DMS79 (cell line): ENCODE measurements around the gene DHX32.

Source experiments
- DNase-seq: peaks from one replicate; lab custom pipeline; 2025; lab: John Stamatoyannopoulos, UW

Gene DHX32

DNA sequence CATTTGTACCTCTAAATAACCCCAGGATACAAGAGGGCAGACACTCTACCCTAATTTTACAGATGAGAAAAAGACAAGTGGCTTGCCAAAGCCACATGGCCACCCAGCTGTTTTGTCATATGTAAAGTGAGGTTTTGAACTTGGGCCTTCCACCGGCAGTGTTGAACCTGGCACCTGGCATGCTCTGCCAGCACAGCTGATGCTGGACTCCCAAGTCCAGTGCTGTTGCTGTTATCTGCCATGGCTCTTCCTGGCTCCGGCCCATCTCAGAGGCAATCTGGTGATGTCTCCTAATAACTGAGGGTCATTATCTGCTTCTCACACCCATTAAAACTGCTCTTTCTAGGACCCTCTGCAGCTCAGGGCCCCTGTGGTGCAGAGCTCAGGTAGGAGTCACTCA lies 32.7 kb downstream of the DHX32 start:
- no peak for DNase-seq

DNA sequence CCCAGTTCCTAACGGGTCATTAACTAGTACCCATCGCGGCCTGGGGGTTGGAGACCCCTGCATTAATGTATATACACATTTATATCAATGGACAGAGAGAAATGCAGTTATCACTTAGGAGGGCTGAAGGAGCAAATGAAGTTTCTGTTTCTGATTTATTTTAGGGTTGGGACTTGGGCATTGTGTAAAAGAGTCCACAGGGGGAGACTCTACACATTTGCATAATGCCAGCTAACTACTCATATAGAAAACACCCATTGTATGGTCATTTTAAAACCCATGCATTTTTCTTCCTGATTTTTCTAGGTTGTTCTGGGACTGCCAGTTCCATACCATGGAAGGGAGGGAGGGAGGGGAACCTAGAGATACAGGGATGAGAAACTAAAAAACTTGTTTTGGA lies 34.2 kb downstream of the DHX32 start:
- no peak for DNase-seq

DNA sequence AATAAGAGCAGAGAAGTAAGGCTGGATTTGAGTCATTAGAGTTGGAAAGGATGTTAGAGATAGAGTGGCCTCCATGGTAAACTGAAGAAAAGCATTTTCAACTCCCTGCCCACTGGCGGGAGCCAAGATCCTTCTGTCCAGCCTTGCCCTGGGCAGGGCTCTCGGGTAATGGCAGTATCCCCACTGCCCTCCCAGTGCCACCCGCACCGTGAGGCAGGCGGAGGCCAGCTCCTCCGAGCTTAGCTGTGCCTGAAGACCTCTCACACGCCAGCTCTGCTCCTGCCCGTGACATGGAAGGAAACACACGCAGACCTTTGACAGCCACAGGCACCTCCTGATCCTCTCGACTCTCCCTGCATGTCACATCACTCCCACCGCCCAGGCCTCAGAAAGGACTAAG lies 35.5 kb downstream of the DHX32 start:
- DNase-seq, result no peak

DNA sequence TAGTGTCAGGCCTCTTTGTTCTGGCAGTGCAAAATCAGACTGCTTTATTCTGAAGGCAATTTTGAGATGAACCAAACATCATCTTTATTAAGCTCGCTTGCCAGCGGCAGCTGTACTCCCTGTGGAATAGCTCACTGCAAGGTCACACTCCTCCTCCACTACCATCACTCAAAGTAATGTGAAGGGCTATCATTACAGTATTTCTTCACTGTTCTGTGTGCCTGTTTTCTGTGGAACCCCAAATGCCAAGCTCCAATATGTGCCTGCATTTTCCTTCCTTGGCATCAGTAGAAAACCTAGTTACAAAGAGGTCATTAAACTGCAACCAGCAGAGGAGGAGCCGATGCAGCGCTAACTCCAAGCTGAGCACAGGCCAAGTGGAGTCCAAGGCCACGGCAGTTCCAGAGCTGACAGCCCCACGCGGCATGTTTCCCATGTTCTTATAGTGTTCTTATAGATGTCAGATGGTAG lies 36.3 kb downstream of the DHX32 start:
- no peak for DNase-seq

DNA sequence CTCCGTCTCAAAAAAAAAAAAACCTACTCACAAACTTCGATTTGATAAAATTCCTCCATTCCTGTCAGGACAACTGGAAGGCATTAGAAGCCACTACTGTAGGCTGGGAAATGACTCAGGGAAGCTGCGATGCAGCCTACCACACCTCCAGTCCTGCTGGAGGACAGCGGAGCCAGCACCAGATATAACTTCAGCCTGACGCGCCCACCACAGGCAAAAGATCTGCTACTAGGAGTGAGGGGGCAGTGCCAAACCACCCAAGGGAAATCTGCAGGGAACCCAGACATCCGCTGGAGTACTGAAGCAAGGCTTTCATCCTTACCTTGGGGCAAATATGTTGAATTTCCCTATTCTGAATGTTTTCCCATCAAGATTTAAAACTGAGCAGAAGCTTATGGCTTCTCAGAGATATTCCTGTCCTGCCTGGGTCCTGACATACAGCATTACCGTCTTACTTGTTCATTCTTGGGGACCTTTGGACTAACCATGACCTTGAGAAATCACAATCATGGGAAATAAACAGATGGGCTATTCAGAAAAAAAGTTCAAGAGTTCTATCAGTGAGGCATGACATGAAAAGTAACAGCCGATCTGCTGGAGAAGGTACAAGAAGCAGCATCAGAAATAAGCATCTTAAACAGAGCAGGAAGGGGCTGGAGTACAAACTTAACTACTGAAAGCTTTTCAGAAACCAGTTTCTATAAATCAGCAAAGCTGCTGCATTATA lies 37.3 kb downstream of the DHX32 start:
- DNase-seq, result no peak

DNA sequence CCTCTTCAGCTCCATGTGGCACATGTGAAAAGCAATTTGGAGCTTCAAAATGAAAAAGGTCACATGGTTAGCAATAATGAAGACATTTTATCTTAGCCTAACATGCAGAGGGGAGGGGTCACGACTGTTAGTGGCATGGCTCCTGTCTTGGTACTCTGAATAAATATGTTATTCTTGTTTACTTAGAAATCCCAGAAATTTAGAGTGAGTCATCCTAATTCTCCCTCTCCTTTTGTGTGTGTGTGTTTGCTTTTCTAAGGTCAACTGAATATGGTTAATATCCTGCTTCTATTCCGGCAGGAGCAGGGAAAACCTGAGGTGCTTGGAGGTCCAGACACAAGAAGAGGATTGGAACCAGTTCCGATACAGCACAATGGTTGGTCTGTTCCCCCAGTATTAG lies 40.1 kb downstream of the DHX32 start:
- DNase-seq, result no peak

DNA sequence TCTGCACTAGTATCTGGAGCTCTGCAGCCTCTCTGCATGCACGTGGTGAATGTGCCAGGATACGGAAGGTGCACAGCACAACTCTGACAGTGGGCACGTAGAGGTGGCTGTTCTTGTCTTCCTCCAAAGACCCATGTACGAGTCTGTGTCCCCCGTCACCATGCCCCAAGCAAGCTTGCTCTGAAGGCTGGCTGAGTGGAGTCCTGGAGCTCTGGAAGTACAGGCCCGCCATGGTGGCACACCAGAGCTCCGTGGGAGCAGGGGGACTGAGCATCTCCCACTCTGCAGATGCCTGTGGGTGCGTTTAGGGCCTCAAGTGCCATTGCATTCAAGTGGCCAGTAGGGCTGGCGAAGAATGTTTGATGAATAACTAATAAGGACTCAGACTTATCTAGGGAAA lies 40.7 kb downstream of the DHX32 start:
- DNase-seq, result no peak

DNA sequence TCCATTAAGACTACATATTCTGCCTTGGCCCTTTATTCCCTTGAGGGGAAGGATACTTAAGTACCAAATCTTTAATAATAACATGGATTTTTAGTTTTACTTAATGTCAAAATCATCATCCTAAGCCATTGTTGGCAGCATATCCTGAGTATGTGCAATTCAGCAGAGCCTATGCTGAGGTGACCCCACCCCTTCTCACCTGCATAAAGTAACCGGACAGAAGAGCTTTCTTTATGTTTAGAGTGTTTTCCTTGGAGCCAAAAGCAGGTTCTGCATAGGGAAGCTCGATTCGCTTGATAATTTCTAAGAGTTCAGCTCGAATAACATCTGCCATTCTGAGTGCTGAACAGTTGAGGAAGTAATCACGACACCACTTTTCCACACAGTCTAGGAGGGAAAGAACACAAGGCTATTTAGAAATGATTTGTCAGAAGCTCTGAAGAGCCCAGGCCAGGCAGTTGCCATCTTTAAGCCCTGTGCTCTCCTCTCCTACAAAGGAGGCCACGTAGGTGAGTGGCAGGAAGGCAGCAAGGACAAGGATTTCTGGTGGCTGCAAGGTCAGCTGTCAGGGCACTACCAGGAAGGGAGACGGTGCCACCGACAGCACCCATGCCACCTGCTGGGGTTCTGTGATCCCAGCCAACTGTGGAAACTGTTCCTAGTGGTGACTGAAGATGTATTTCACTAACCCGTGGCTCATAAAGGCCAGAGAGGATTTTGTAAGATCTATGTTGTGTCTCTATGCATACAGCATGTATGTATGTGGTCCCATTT lies 42.1 kb downstream of the DHX32 start:
- DNase-seq, result peak; percentile 90

DNA sequence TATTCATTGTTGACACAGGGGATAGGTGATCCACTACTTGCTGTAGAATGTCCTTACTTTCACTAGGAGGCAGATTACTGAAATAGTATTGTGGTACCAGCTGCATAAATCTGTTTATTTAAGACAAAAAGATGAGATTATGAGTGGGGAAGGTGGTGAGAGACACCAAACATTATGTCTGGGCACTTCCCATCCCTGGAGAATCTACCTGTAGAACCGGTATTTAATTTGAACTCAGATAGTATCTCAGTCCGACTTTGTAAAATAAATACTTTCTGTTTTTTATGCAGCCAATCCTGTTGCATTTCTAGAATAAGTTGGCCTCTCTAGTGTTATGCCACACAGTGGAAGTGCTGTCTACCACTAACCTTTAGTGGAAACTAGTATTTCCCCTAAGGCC lies 44.3 kb downstream of the DHX32 start:
- DNase-seq, result no peak

DNA sequence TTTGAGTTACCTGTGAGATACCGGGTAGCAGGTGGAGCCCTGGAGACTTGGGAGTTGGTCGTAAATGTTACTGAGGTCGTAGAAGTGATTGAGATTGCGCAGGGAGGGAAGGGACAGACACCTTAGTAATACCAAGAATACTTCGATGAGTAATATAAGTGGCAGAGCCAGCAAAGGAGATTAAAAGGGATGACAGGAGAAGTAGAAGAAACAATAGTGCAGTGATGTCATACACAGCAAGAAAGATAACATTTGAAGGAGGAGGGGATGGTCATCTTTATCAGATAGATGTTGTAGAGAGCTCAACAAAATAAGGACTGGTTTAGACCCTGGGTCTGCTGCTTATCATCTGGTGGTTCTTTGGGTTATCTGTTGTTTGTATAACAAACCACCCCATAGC lies 52.8 kb downstream of the DHX32 start:
- DNase-seq, result no peak

DNA sequence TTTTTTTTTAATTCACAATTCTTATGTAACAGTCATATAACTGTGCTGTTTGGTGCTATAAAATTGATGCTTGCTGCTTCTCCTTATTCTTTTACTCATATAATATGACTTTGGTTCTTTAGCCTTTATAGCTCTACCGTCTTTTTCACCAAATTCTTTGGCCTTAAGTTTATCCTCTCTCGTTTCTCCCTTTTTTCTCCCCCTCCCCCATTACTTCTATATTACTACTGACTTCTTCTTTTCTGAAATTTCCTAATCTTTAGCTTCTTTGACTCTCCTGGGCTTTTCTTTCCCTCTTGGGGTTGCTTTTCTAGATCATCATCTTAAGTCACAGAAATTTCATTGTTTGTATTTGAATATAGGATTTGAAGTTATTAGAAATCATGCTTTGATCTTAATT lies 54.0 kb downstream of the DHX32 start:
- no peak for DNase-seq

DNA sequence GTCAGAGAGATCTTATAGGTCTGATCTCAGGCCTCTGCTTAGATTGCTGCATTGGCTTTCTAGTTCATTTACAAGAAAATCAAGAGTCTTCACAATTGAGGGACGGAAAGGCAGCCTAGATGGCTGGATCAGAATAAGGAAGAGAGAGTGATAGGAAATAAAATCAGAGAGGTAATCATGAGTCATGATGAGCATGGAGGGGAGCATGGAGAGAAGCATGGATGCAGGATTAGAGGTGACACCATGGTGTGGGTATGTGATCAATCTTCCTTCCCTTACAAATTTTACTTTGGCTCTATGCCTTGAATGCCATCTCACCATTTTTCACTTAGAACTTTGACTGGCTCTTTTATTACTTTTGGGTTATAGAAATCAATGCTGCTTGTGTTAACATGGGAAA lies 56.4 kb downstream of the DHX32 start:
- no peak for DNase-seq

DNA sequence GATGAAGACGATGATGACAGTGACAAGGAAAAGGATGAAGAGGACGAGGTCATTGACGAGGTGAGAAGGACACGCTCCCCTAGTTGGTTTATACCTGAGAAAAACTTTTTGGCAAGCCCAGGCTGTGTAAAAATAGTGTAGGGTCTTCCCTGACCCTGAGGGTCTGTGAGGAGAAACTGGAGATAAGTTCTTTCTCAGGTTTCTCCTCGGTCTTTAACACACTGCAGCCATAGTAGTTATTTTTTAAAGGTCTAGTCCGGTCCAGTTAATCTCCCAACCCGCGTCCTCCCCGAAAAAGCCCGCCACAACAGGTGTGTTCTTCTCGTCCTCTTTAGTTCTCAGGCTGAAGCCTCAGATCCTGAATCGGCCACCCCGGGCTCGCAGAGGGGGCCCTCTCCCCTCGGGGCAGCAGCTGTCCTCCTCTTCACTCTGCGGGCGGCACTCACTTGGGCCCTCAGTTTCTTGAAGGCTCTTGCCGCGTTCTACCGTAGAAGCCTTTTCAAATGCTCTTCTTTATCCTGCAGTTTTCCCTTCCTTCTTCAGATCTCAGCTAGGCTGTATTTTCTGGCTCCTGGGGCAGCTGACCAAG lies 57.3 kb downstream of the DHX32 start:
- no peak for DNase-seq

DNA sequence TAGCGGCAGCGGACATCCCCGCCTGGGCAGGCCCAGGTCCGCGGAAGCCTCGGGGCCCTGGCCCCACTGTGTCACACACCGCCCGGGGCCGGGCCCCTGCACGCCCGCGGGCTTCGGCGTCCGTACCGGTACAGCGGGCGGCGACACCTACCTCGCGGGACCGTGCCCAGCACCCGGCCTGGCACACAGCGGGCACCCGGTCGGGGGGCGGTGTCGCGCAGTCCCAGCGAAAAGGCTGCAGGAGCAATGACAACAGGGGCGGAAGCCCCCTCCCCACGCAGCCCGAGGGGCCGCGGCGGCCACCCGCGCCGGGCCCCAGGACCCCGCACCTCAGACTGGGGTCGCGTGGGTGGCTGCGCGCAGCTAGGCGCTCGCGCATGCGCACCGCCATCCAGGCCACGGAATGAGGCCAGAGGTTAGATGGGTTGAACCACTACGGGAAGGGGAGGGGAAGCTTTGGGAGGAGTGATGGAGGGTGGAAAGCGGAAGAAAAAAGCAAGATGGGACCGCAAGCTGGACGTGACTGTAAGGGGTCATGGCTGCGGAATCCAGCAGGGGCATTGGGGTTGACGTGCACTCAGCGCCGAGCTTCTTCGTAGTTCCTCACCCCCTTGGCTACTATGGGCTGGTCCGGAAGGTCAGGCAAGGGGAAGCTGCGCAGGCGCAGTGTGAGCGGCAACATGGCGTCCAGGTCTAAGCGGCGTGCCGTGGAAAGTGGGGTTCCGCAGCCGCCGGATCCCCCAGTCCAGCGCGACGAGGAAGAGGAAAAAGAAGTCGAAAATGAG lies 58.0 kb downstream of the DHX32 start, which contains the start of the genes BCCIP and UROS:
Gene BCCIP, plus strand, starts transcription at position 669 of the 785 bp plus-strand sequence. Its CDS starts 12 bp downstream, at position 681.
Gene UROS, minus strand, starts transcription at position 381 of the 785 bp plus-strand sequence. CDS start 6,759 bp downstream, outside the sequence.
- peak; percentile 45 for DNase-seq

DNA sequence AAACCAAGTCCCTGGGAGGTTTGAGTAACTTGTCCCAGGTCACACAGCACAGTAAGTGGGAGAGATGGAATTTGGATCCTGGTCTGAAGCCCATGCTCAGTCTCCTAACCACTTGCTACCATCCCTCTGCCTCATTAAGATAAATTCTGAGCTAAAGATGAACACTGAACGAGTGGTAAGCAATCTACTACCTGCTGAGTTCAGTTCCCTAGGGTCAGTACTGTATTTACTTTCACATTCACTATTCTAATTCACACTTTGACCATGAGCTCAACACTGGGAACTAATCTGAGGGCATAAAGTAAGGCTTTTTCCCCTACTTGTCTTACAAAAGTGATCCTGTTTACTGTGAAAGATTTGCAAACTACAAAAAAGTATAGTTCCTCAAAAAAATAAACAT lies 60.4 kb downstream of the DHX32 start:
- DNase-seq, result no peak

DNA sequence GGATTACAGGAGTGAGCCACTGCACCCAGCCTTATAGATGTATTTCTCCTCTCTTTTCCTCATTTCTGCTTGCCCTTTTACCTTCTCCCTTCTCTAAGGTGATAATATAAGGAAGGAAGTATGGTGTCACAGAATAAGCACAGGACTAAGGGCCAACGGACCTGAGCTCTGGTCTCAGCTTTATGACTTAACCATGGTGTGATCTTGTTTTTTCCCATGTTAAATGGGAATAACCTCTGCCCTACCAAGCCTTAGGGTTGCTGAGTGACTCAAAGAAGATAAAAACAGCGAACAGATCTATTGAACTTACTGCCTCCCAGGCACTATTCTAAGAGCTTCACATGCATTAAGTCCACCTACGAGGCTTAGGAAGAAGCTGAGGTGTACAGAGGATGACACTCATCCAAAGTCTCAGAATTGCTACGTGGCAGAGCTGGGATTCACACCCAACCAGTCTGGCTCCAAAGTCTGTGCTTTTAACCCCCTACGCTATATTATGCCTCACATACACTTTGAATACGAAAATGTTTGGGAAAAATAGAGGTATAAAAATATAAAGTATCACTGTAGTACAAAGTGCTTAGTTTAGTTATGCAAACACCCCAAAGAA lies 63.6 kb downstream of the DHX32 start:
- DNase-seq, result no peak

DNA sequence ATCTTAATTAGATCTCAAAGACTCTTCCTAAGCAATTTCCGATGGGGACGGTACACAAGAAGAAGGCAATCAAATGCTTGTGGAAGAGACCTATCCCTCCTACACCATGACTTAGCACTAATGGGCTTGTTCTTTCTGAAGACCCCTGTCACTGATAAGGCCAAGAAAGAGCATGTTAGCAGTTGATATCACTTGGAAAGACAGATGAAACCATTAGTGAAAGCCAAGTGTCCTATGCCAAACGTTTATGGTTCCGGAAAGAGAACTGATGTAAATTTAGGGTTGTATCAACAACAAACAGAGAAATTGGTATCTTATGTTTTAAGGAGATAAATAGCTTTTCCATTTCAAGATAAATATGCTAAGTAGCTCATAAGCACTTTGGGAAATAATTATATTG lies 64.5 kb downstream of the DHX32 start:
- DNase-seq, result no peak

DNA sequence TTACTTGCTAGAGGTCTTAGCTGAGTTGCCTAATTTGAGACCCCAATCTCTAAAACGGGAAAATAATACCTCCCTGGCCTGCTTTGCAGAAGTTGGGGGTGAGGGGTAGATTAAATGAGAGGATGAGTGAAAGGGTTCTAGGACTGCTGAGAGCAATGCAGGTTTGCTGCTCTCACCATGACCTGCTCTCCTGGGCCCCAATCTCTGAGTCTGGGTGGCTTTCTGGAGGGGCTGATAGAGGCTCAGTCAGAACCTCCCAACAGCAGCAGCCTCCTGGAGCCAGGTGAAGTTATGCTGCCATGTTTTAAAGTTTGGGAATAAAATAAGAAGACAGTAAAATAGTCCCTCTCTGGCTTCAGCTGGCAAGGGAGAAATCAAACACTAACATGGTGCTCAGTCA lies 65.3 kb downstream of the DHX32 start:
- no peak for DNase-seq

DNA sequence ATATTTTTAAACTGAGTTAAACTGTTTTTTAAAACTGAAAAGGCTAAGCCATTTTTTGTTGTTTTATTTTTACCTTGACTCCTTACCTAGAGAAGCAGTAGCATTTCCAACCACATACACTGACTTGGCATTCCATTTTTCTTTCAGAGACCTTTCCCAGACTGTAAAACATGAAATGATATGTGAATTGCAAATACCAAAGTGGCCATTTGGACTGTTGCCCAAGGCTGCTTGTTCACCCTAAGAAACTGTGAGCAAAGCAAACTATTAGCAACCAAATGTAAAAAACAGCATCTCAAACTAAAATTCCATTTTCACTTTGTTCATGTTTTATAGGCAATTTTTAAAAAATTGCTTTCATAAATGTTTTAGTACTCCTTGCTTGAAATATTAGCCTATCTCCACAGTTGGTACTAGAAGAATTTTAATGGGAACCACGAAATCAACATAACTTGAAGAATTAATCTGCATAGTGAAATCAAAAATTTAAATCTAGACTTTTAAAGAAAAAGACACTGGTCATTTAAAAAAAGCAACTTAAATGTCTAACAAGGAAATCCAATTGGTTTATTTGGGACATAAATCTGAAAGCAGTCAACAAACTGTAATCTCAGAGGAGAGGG lies 68.9 kb downstream of the DHX32 start:
- peak; percentile 14 for DNase-seq

DNA sequence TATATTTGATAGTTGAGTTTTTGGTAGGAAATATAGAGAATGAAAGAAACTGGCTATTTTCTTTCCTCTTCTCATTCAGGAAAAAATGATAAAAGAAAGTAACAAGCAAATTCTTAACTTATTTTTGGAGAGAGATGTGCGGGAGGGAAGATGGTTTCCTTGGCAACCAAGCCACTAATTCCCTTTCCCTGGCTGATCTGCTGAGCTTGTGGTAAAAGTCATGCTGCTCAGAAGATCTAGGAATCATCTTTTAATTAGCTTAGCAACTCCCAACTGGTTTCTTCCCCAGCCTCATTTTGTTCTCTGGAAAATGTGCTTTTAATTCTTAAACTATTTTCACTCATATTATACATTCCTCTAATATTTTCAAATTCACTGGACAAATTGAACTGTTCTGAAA lies 69.8 kb downstream of the DHX32 start:
- no peak for DNase-seq

DNA sequence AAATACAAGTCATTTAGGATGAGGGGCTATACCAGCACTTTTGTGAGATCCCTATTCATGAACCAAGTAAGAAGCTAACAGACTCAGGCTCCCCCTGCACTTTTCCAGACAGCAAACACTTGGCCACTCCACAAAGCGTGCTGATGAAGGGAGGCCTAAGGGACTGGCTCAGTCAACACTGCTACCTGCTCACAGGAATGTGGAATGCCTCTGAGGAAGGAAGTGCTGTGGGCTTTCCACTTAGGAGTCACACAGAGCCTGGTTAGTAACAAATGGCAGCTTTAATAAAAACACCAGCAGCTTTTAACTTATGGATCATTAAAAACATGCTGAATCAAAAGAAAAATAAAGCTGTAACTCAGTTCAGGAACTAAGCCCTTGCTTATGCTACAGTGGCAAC lies 73.0 kb downstream of the DHX32 start:
- DNase-seq, result no peak
